Small intestine (tissue), 7 donors: ENCODE data around the gene LRP1B. TPM values are rescaled to one million over a fixed set of nuclear protein-coding genes. Genes with fewer than 3 reads are reported as not detected.

Experiments
- DNase-seq, 2 donors: peaks; one replicate each; pipeline versions ENCODE4 v3.0.0 to v3.0.0-alpha.2; 2013
- FAIRE-seq: peaks from 2 replicates; lab custom pipeline; 2012; peaks lifted over from hg19 to GRCh38; lab: Jason Lieb, UNC
- H3K27ac ChIP-seq, 3 donors: one replicate each; pipeline ENCODE4 v1.5.1; 2013; ENCODE audit warnings: low read length in 2 of 3, mild to moderate bottlenecking in 2 of 3, control low read depth in 1 of 3, inconsistent platforms in 1 of 3, low read depth in 1 of 3, moderate library complexity in 1 of 3
- H3K27me3 ChIP-seq, 3 donors: one replicate each; pipeline ENCODE4 v1.6.1; 2013; ENCODE audit warnings: low read length in 3 of 3, inconsistent platforms in 1 of 3; ENCODE audit not compliant: control insufficient read depth in 3 of 3, insufficient read depth in 3 of 3
- H3K36me3 ChIP-seq, 3 donors: one replicate each; pipeline ENCODE4 v1.6.1; 2013; ENCODE audit warnings: low read length in 3 of 3, inconsistent platforms in 1 of 3, low read depth in 1 of 3, mild to moderate bottlenecking in 1 of 3, moderate library complexity in 1 of 3; ENCODE audit not compliant: control insufficient read depth in 3 of 3, insufficient read depth in 2 of 3
- H3K4me1 ChIP-seq, 3 donors: one replicate each; pipeline ENCODE4 v1.6.1; 2013; ENCODE audit warnings: low read length in 2 of 3, inconsistent platforms in 1 of 3, low read depth in 1 of 3, mild to moderate bottlenecking in 1 of 3, moderate library complexity in 1 of 3; ENCODE audit not compliant: control insufficient read depth in 3 of 3, insufficient read depth in 2 of 3
- H3K4me3 ChIP-seq, 3 donors: one replicate each; pipeline ENCODE4 v1.5.1; 2013; ENCODE audit warnings: low read length in 3 of 3, control low read depth in 1 of 3, inconsistent platforms in 1 of 3, low read depth in 1 of 3, mild to moderate bottlenecking in 1 of 3, moderate library complexity in 1 of 3
- H3K9me3 ChIP-seq, 2 donors: one replicate each; pipeline ENCODE4 v1.6.1; 2013; ENCODE audit warnings: low read depth in 1 of 2, low read length in 1 of 2; ENCODE audit not compliant: control insufficient read depth in 2 of 2, insufficient read depth in 1 of 2
- WGBS, 3 donors: extraction: QIAGEN DNeasy Blood & Tissue Kit; methylation state at CpG; one replicate each; pipeline ENCODE4 v1.1.7; 2013; 5-methylcytosine and 5-hydroxymethylcytosine counted together
- polyA plus RNA-seq, 4 donors: library from polyadenylated mRNA; stranded (reverse) in 3 of 4; unstranded in 1 of 4; fragments of 200-250 nt in 3 of 4; fragments of 120-200 nt in 1 of 4; gene quantifications; one replicate each; pipeline versions ENCODE4 v1.2.1 to v1.2.3, GENCODE V29; 2013
- donor health status: healthy with polysubstance abuse.
- donor health status: control.
- donor health status: control.
- donor health status: Bipolar disorder and iron deficiency.
- donor health status: healthy.

The LRP1B gene
- polyA plus RNA-seq, 4 donors = 0.07 to 0.64 TPM; not detected in 2

GRCh38 chr2:141021611-141022010 lies 1109.2 kb downstream of the LRP1B start:
- 65 to 68% (median 67%) methylated on average over 1 of the region's 1 CpG for WGBS, 3 donors
- Histone ChIP-seq H3K9me3 (no peaks in the 10 kb centered on the region), H3K36me3 (no peaks in the 10 kb centered on the region), H3K27me3 (no peaks in the 10 kb centered on the region), H3K27ac (no peak overlapping the region), H3K4me3 (no peak overlapping the region), H3K4me1 (no peaks in the 10 kb centered on the region)
- DNase-seq (no peak), FAIRE-seq (no peak)

GRCh38 chr2:141021109-141021508 lies 1109.7 kb downstream of the LRP1B start:
- Histone ChIP-seq H3K36me3 (no peaks in the 10 kb centered on the region), H3K27ac (no peak overlapping the region), H3K27me3 (no peaks in the 10 kb centered on the region), H3K4me3 (no peak overlapping the region), H3K9me3 (no peaks in the 10 kb centered on the region), H3K4me1 (no peaks in the 10 kb centered on the region)
- FAIRE-seq (no peak), DNase-seq (no peak)
- WGBS, 3 donors = 73 to 82% (median 77%) methylated on average over 1 of the region's 1 CpG

GRCh38 chr2:141020346-141020745 lies 1110.5 kb downstream of the LRP1B start:
- H3K27ac ChIP-seq = no peak overlapping the region
- DNase-seq = no peak
- no peak overlapping the region for H3K4me3 ChIP-seq
- H3K9me3 ChIP-seq = no peaks in the 10 kb centered on the region
- no peaks in the 10 kb centered on the region for H3K4me1 ChIP-seq
- no peaks in the 10 kb centered on the region for H3K27me3 ChIP-seq
- no peak for FAIRE-seq
- no peaks in the 10 kb centered on the region for H3K36me3 ChIP-seq
- WGBS, 3 donors = 77 to 88% (median 84%) methylated on average over 3 of the region's 3 CpGs

GRCh38 chr2:141015341-141016047 lies 1115.3 kb downstream of the LRP1B start:
- FAIRE-seq (no peak), DNase-seq (no peak)
- 74 to 79% (median 76%) methylated on average over 4 of the region's 4 CpGs for WGBS, 3 donors
- Histone ChIP-seq H3K27me3 (no peaks in the 10 kb centered on the region), H3K36me3 (no peaks in the 10 kb centered on the region), H3K27ac (no peak overlapping the region), H3K4me1 (no peaks in the 10 kb centered on the region), H3K4me3 (no peak overlapping the region), H3K9me3 (no peaks in the 10 kb centered on the region)

- H3K27ac ChIP-seq = no peak overlapping the region
- no peaks in the 10 kb centered on the region for H3K9me3 ChIP-seq
- H3K4me3 ChIP-seq = no peak overlapping the region
- DNase-seq (no peak), FAIRE-seq (no peak)
- H3K4me1 ChIP-seq = no peaks in the 10 kb centered on the region
- no peaks in the 10 kb centered on the region for H3K36me3 ChIP-seq
- no peaks in the 10 kb centered on the region for H3K27me3 ChIP-seq
- 58 to 64% (median 64%) methylated on average over 3 of the region's 3 CpGs for WGBS, 3 donors
Observed at GRCh38 chr2:141003967-141004657, 1126.7 kb downstream of the LRP1B start.

- Histone ChIP-seq H3K27ac (no peak overlapping the region), H3K9me3 (no peaks in the 10 kb centered on the region), H3K27me3 (no peaks in the 10 kb centered on the region), H3K36me3 (no peaks in the 10 kb centered on the region), H3K4me1 (no peaks in the 10 kb centered on the region), H3K4me3 (no peak overlapping the region)
- DNase-seq = no peak
- WGBS, 3 donors = 93 to 94% (median 94%) methylated on average over 5 of the region's 5 CpGs
- FAIRE-seq = no peak
Observed at GRCh38 chr2:141001750-141002149, 1129.1 kb downstream of the LRP1B start.

GRCh38 chr2:140998577-140998976 lies 1132.2 kb downstream of the LRP1B start:
- Histone ChIP-seq H3K4me3 (no peak overlapping the region), H3K27me3 (no peaks in the 10 kb centered on the region), H3K4me1 (no peaks in the 10 kb centered on the region), H3K27ac (no peak overlapping the region), H3K9me3 (no peaks in the 10 kb centered on the region), H3K36me3 (no peaks in the 10 kb centered on the region)
- 84 to 91% (median 91%) methylated on average over 1 of the region's 1 CpG for WGBS, 3 donors
- FAIRE-seq (no peak), DNase-seq (no peak)

- H3K4me1 ChIP-seq = no peaks in the 10 kb centered on the region
- H3K4me3 ChIP-seq = no peak overlapping the region
- no peak for FAIRE-seq
- no peak for DNase-seq
- no peak overlapping the region for H3K27ac ChIP-seq
- H3K27me3 ChIP-seq = no peaks in the 10 kb centered on the region
- no peaks in the 10 kb centered on the region for H3K36me3 ChIP-seq
- H3K9me3 ChIP-seq = no peaks in the 10 kb centered on the region
Observed at GRCh38 chr2:140998017-140998416, 1132.8 kb downstream of the LRP1B start.
